Measurements from ENCODE around the gene NECTIN3. TPM values are rescaled to one million over a fixed set of nuclear protein-coding genes. Genes with fewer than 3 reads are reported as not detected.

The NECTIN3 gene
- total RNA-seq, 4 donors from 2014 or later = 27.1 to 40.2 (median 29.1) TPM

DNA sequence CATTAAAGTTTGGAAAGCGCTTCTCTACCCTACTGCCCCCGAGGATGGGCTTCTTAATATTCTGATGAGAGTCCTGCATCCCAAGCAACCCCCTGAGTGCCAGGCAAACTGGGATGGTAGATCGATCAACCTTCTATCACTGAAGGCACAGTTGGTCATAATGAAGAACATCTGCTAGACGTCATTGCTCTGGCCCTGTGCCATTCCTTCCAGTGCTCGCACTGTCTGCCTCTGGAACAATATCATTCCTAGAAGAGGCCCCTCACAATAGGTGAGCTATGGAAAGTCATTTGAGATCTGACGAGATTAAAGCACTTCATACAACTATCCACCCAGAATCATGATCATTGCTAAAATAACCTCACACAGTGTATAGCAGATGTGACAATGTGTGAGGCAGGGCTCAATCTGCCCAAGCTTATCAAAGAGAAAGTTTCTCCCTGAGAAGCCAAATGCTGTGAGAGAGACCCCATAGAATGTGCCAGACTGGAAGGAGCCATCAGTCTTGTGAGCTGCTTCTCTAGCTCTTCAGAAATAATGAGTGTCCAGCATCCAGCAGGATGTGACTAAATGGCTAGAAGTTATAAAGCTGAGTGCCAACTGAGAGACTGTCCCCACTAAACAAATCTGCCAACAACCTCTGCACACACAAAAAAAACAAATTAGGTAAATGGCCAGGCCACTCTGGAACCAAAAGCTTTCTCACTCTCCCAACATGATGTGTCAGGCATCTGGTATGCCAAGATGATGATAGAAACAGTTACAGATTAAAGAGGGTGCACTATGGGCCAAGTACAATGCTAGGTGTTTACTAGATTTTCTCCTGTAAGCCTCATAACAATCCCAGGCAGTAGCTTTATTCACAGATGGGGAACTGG, 165.5 kb downstream of the NECTIN3 start:
- Histone ChIP-seq H3K4me3 (no peak overlapping the region), H3K27ac (no peak overlapping the region), H3K27me3 (no peaks in the 10 kb centered on the region), H3K9me3 (peaks cover 0 to 8% (median 0%) of the 10 kb centered on the region in 4 donors), H3K4me1 (no peaks in the 10 kb centered on the region), H3K36me3 (no peaks in the 10 kb centered on the region)
- 75 to 84% methylated on average over 6 of the region's 6 CpGs for WGBS, 2 donors
- TF ChIP-seq EP300 (IDR thresholded peaks at IDR 0.05) = no peak
- TF ChIP-seq, protein P1, sequence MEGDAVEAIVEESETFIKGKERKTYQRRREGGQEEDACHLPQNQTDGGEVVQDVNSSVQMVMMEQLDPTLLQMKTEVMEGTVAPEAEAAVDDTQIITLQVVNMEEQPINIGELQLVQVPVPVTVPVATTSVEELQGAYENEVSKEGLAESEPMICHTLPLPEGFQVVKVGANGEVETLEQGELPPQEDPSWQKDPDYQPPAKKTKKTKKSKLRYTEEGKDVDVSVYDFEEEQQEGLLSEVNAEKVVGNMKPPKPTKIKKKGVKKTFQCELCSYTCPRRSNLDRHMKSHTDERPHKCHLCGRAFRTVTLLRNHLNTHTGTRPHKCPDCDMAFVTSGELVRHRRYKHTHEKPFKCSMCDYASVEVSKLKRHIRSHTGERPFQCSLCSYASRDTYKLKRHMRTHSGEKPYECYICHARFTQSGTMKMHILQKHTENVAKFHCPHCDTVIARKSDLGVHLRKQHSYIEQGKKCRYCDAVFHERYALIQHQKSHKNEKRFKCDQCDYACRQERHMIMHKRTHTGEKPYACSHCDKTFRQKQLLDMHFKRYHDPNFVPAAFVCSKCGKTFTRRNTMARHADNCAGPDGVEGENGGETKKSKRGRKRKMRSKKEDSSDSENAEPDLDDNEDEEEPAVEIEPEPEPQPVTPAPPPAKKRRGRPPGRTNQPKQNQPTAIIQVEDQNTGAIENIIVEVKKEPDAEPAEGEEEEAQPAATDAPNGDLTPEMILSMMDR (IDR thresholded peaks at IDR 0.05) = no peak
- DNase-seq (ENCODE audit: low spot score in 2 of 2) = no peak

DNA sequence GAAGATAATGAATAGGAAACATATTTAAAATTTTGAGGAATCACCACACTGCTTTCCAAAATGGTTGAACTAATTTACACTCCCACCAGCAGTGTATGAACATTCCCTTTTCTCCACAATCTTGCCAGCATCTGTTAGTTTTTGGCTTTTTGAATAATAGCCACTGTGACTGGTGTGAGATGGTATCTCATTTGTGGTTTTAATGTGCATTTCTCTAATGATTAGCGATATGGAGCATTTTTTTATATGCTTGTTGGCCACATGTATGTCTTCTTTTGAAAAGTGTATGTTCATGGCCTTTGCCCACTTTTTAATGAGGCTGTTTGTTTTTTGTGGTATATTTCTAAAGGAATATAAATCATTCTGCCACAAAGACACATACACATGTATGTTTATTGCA, 166.3 kb downstream of the NECTIN3 start:
- Histone ChIP-seq H3K36me3 (no peaks in the 10 kb centered on the region), H3K27me3 (no peaks in the 10 kb centered on the region), H3K4me3 (no peak overlapping the region), H3K27ac (no peak overlapping the region), H3K9me3 (peaks cover 0 to 17% (median 0%) of the 10 kb centered on the region in 4 donors), H3K4me1 (no peaks in the 10 kb centered on the region)
- DNase-seq (ENCODE audit: low spot score in 2 of 2) = no peak
- TF ChIP-seq EP300 (IDR thresholded peaks at IDR 0.05) (no peak), POLR2A (IDR thresholded peaks at IDR 0.05) (no peak)
- TF ChIP-seq, protein P1 (IDR thresholded peaks at IDR 0.05) = no peak
- 85 to 88% methylated on average over 1 of the region's 1 CpG for WGBS, 2 donors

DNA sequence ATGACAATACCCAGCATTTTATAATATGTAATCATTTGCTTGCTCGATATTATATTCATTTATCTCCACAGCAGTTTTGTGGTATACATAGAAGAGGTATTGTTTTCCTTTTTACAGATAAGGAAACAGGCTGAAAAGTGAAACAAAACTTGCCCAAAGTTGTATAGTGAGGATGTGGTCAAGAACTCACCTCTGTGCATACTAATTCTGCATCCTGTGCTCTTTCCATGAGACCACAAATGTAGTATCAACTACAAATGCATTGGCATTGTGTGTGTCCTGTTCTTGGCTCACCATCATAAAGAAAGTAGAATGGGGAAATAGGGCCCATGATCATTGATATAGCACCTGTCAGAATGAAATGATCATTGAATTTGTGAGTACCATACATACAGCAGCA, 167.3 kb downstream of the NECTIN3 start:
- TF ChIP-seq, protein P1 (IDR thresholded peaks at IDR 0.05) = no peak
- TF ChIP-seq POLR2A (IDR thresholded peaks at IDR 0.05) (no peak), EP300 (IDR thresholded peaks at IDR 0.05) (no peak)
- H3K27ac ChIP-seq = no peak overlapping the region
- WGBS, 2 donors = 79 to 83% methylated on average over 1 of the region's 1 CpG
- peaks cover 0 to 22% (median 0%) of the 10 kb centered on the region in 4 donors for H3K9me3 ChIP-seq
- DNase-seq (ENCODE audit: low spot score in 2 of 2) = no peak
- H3K36me3 ChIP-seq = no peaks in the 10 kb centered on the region
- no peaks in the 10 kb centered on the region for H3K4me1 ChIP-seq
- H3K4me3 ChIP-seq = no peak overlapping the region
- no peaks in the 10 kb centered on the region for H3K27me3 ChIP-seq

DNA sequence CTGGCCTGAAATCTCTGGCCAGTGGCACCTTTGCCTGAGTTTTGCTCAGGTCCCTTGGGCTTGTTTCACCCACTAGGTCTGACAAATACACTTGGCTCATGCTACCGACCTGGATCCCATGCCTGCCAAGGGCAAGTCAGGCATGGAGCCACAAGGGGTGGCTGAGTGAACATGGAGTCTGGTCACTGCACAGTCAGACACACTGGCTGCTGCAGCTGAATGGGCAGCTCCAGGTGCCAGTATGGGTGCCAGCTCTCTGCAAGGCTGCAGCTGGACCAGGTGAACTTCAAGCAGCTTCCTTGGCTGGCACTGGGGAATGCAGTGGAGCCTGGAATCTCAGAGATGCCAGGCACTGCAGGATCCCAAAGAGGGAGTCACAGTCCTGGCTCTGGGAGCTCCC, 170.3 kb downstream of the NECTIN3 start:
- no peak overlapping the region for H3K4me3 ChIP-seq
- DNase-seq (ENCODE audit: low spot score in 2 of 2) = no peak
- WGBS, 2 donors = 100% methylated on average over 1 of the region's 1 CpG
- TF ChIP-seq, protein P1 (IDR thresholded peaks at IDR 0.05) = no peak
- TF ChIP-seq EP300 (IDR thresholded peaks at IDR 0.05) (no peak), POLR2A (IDR thresholded peaks at IDR 0.05) (no peak)
- no peak overlapping the region for H3K27ac ChIP-seq
- H3K27me3 ChIP-seq = no peaks in the 10 kb centered on the region
- no peaks in the 10 kb centered on the region for H3K36me3 ChIP-seq
- H3K4me1 ChIP-seq = no peaks in the 10 kb centered on the region
- H3K9me3 ChIP-seq = peaks cover 0 to 22% (median 0%) of the 10 kb centered on the region in 4 donors

Data from tibial nerve (tissue), 4 donors.